ENCODE results near the gene EFCAB6. TPM values are rescaled to one million over a fixed set of nuclear protein-coding genes. Genes with fewer than 3 reads are reported as not detected.

Gene EFCAB6
- total and polyA plus RNA-seq, 9 of the 15 experiments (the other 6 are each of a cell fraction or from before 2014, with no cell fraction given), result 0.06 TPM; not detected in 8

GRCh38 chr22:43635101-43635500 lies 177.0 kb downstream of the EFCAB6 start:
- intact Hi-C loops (cut with micrococcal nuclease), result no loop called here
- no peaks in the 10 kb centered on the region for H3K4me1 ChIP-seq (replicated peaks in 1 of 2; ENCODE audit: control insufficient read depth in 2 of 2, insufficient read depth in 2 of 2, low read length in 2 of 2)
- CTCF ChIA-PET (ENCODE audit: low intra/inter-chr PET ratio), result no interaction called here
- no TSS peak for BruUV-seq (replicated peaks)
- ATAC-seq (no peak), DNase-seq (ENCODE audit: extremely low read depth in 1 of 4, low spot score in 3 of 4) (no peak), FAIRE-seq (no peak)
- POLR2A ChIA-PET, result no interaction called here
- no peak overlapping the region for H2AFZ ChIP-seq (ENCODE audit: low read depth, low read length)
- H4K20me1 ChIP-seq (replicated peaks; ENCODE audit: control insufficient read depth, insufficient read depth, low read length), result no peaks in the 10 kb centered on the region
- in situ Hi-C loops (cut with MboI), result no loop called here
- H3K9ac ChIP-seq (ENCODE audit: insufficient read depth in 1 of 2, low read depth in 2 of 2, low read length in 2 of 2), result no peak overlapping the region
- no peak overlapping the region for H3K4me2 ChIP-seq (ENCODE audit: insufficient read depth, low read length)
- WGBS (ENCODE audit: insufficient coverage, low coverage, missing lambda C conversion rate), result 1% methylated on average over 7 of the region's 9 CpGs
- no peaks in the 10 kb centered on the region for H3K79me2 ChIP-seq (ENCODE audit: control insufficient read depth, insufficient read depth, low read length)
- no peaks in the 10 kb centered on the region for H3K9me1 ChIP-seq (ENCODE audit: control insufficient read depth, insufficient read depth, low read length)
- peaks cover 0 to 13% of the 10 kb centered on the region in 2 experiments; a peak in 2 of 5 replicates for H3K27me3 ChIP-seq (ENCODE audit: control insufficient read depth in 2 of 2, insufficient read depth in 2 of 2, low read length in 2 of 2)
- no peak for TF ChIP-seq ZNF696 (CRISPR knock-in tag; conservative IDR thresholded peaks at IDR 0.05)
- TF ChIP-seq PML (IDR thresholded peaks at IDR 0.05; ENCODE audit: low read length), result no peak
- no peak for TF ChIP-seq RBM34 (IDR thresholded peaks at IDR 0.05; ENCODE audit: borderline replicate concordance, insufficient read depth, low read length)
- no peak for TF ChIP-seq CLOCK (CRISPR knock-in tag; IDR thresholded peaks at IDR 0.05; ENCODE audit: borderline replicate concordance)
- TF ChIP-seq ARID3B (CRISPR knock-in tag; IDR thresholded peaks at IDR 0.05; ENCODE audit: borderline replicate concordance), result no peak
- no peak for TF ChIP-seq ZNF24 (IDR thresholded peaks at IDR 0.05)
- no peak for TF ChIP-seq TAL1 (IDR thresholded peaks at IDR 0.05)
- TF ChIP-seq IRF2 (CRISPR knock-in tag; IDR thresholded peaks at IDR 0.05), result no peak
- H3K4me3 ChIP-seq, result no peak overlapping the region
- no peak overlapping the region for H3K27ac ChIP-seq (ENCODE audit: extremely low read depth, low read depth, low read length)
- no peaks in the 10 kb centered on the region for H3K36me3 ChIP-seq (ENCODE audit: control insufficient read depth, insufficient read depth, low read length)
- no peaks in the 10 kb centered on the region for H3K9me3 ChIP-seq (replicated peaks; ENCODE audit: control insufficient read depth, insufficient read depth, low read depth, low read length)

Data from K562 (cell line).